UCSD-AML1 (cell line): ENCODE data around the gene HJURP.

Experiments used
- DNase-seq: peaks from one replicate; lab custom pipeline; 2025; ENCODE audit not compliant: unreplicated experiment; lab: John Stamatoyannopoulos, UW

HJURP gene

GRCh38 chr2:233794128-233794658 is 60.1 kb downstream of the HJURP start:
- DNase-seq: no peak

GRCh38 chr2:233793465-233794127 is 60.7 kb downstream of the HJURP start:
- no peak for DNase-seq

- no peak for DNase-seq
Measured at GRCh38 chr2:233792720-233793119, 61.6 kb downstream of the HJURP start.

- no peak for DNase-seq
Measured at GRCh38 chr2:233791883-233792329, 62.4 kb downstream of the HJURP start.

GRCh38 chr2:233791151-233791882 is 63.0 kb downstream of the HJURP start:
- DNase-seq: no peak

GRCh38 chr2:233789554-233789953 is 64.8 kb downstream of the HJURP start:
- no peak for DNase-seq
